Pancreas (tissue), 10 donors: Measurements from ENCODE around the gene OR52A5. TPM values are rescaled to one million over a fixed set of nuclear protein-coding genes. Genes with fewer than 3 reads are reported as not detected.

Experiments
- ATAC-seq, 4 donors: fragments of 200-7000 bp; cut with Tn5 transposase; one replicate each; pipeline versions ENCODE4 v1.8.0 to v1.9.1; 2020; ENCODE audit warnings: mild to moderate bottlenecking in 4 of 4, moderate library complexity in 4 of 4
- DNase-seq, 6 donors: peaks; one replicate each; pipeline ENCODE4 v3.0.0-alpha.2; 2020
- FAIRE-seq: peaks from 2 replicates; lab custom pipeline; 2012; peaks lifted over from hg19 to GRCh38; lab: Jason Lieb, UNC
- H3K27ac ChIP-seq, 4 donors: fragments of 200-600 bp; sonication (generic); 1 replicate in 3 of 4; 2 replicates in 1 of 4; pipeline versions ENCODE4 v1.5.0 to v1.8.0; 2020
- H3K27me3 ChIP-seq, 4 donors: fragments of 200-600 bp; one replicate each; pipeline ENCODE4 v1.8.0; 2021
- H3K36me3 ChIP-seq, 3 donors: fragments of 200-600 bp; sonication (generic) in 1 of 3; one replicate each; pipeline versions ENCODE4 v1.5.0 to v1.8.0; 2020 to 2021
- H3K4me1 ChIP-seq, 3 donors: fragments of 200-600 bp; one replicate each; pipeline ENCODE4 v1.8.0; 2021
- H3K4me3 ChIP-seq, 4 donors: fragments of 200-600 bp; sonication (generic) in 2 of 4; one replicate each; pipeline versions ENCODE4 v1.5.0 to v1.8.0; 2020 to 2021
- H3K9me3 ChIP-seq, 4 donors: fragments of 200-600 bp; one replicate each; pipeline ENCODE4 v1.8.0; 2021
- CTCF ChIP-seq, 4 donors: fragments of 200-600 bp; sonication (generic) in 3 of 4; IDR thresholded peaks; one replicate each; pipeline versions ENCODE4 v1.5.0 to v1.8.0; 2021; ENCODE audit warnings: antibody characterized with exemption in 4 of 4
- WGBS, 2 donors: extraction: QIAGEN DNeasy Blood & Tissue Kit; methylation state at CpG; one replicate each; pipeline ENCODE4 v1.1.7; 2013; 5-methylcytosine and 5-hydroxymethylcytosine counted together
- intact Hi-C, 3 donors: fragments of 100-400 bp; cut with DNase I; formaldehyde crosslinking; loops; one replicate each; pipeline versions ENCODE4 v1.11.1 to v1.14.2; 2022
- polyA plus RNA-seq, 2 donors: library from polyadenylated mRNA; stranded (reverse); fragments of 200-250 nt; gene quantifications; one replicate each; pipeline ENCODE4 v1.2.3, GENCODE V29; 2013
- total RNA-seq, 6 donors: library from RNA; stranded (reverse); fragmentation: NEBNext Ultra II Directional in 4 of 6; extraction: Animal tissue kit (Norgen Biotek cat#: 25700) in 4 of 6; gene quantifications; one replicate each; pipeline versions ENCODE4 v1.2.1 to v1.2.4, GENCODE V29; 2021 to 2023
- donor health status: healthy with polysubstance abuse.
- donor health status: DM: no; HTN: no; CAD: no; lungs with moderate emphysema.
- donor health status: DM: no; HTN: no; CAD: no.
- donor health status: control.
- donor health status: control.
- donor health status: Bipolar disorder and iron deficiency.
- donor health status: DM: yes; HTN: yes; CAD: no.
- donor health status: DM: no; HTN: no; CAD: no.
- donor health status: DM: no; HTN: no; CAD: no.
- donor health status: DM: yes; HTN: yes; CAD: no.

OR52A5 gene
- total and polyA plus RNA-seq, 8 donors: not detected

- no peak for ATAC-seq
- no peaks in the 10 kb centered on the region for H3K4me1 ChIP-seq
- H3K4me3 ChIP-seq: no peak overlapping the region
- intact Hi-C loops: no loop called here
- no peak for FAIRE-seq
- 69 to 79% methylated on average over 8 of the region's 8 CpGs for WGBS, 2 donors
- H3K27me3 ChIP-seq: peaks cover 0 to 5% (median 0%) of the 10 kb centered on the region in 4 donors
- H3K27ac ChIP-seq: no peak overlapping the region
- no peak for DNase-seq
- no peaks in the 10 kb centered on the region for H3K36me3 ChIP-seq
- no peak for TF ChIP-seq CTCF (IDR thresholded peaks at IDR 0.05)
- no peaks in the 10 kb centered on the region for H3K9me3 ChIP-seq
Measured at GRCh38 chr11:5092821-5093585, 45.2 kb downstream of the OR52A5 start.

- intact Hi-C loops: no loop called here
- TF ChIP-seq CTCF (IDR thresholded peaks at IDR 0.05): no peak
- Histone ChIP-seq H3K36me3 (no peaks in the 10 kb centered on the region), H3K9me3 (no peaks in the 10 kb centered on the region), H3K27ac (no peak overlapping the region), H3K4me1 (no peaks in the 10 kb centered on the region), H3K27me3 (no peaks in the 10 kb centered on the region), H3K4me3 (no peak overlapping the region)
- WGBS, 2 donors: 70 to 81% methylated on average over 1 of the region's 1 CpG
- FAIRE-seq (no peak), DNase-seq (no peak), ATAC-seq (no peak)
Measured at GRCh38 chr11:5090668-5091067, 47.5 kb downstream of the OR52A5 start.

GRCh38 chr11:5088556-5088955 is 49.6 kb downstream of the OR52A5 start:
- H3K27ac ChIP-seq: no peak overlapping the region
- no peaks in the 10 kb centered on the region for H3K4me1 ChIP-seq
- intact Hi-C loops: no loop called here
- no peaks in the 10 kb centered on the region for H3K9me3 ChIP-seq
- no peaks in the 10 kb centered on the region for H3K36me3 ChIP-seq
- H3K4me3 ChIP-seq: no peak overlapping the region
- DNase-seq (no peak), FAIRE-seq (no peak), ATAC-seq (no peak)
- TF ChIP-seq CTCF (IDR thresholded peaks at IDR 0.05): no peak
- H3K27me3 ChIP-seq: no peaks in the 10 kb centered on the region

- DNase-seq: no peak
- Histone ChIP-seq H3K4me1 (no peaks in the 10 kb centered on the region), H3K27me3 (no peaks in the 10 kb centered on the region), H3K4me3 (no peak overlapping the region), H3K27ac (no peak overlapping the region), H3K9me3 (no peaks in the 10 kb centered on the region), H3K36me3 (no peaks in the 10 kb centered on the region)
- TF ChIP-seq CTCF (IDR thresholded peaks at IDR 0.05): no peak
- intact Hi-C loops: no loop called here
- FAIRE-seq: no peak
- no peak for ATAC-seq
Measured at GRCh38 chr11:5083602-5084001, 54.6 kb downstream of the OR52A5 start.

GRCh38 chr11:5081405-5081804 is 56.8 kb downstream of the OR52A5 start:
- no peak for TF ChIP-seq CTCF (IDR thresholded peaks at IDR 0.05)
- ATAC-seq: no peak
- intact Hi-C loops: no loop called here
- H3K36me3 ChIP-seq: no peaks in the 10 kb centered on the region
- no peak for FAIRE-seq
- no peaks in the 10 kb centered on the region for H3K9me3 ChIP-seq
- H3K27ac ChIP-seq: no peak overlapping the region
- H3K27me3 ChIP-seq: no peaks in the 10 kb centered on the region
- DNase-seq: no peak
- H3K4me3 ChIP-seq: no peak overlapping the region
- 45 to 69% methylated on average over 2 of the region's 2 CpGs for WGBS, 2 donors
- no peaks in the 10 kb centered on the region for H3K4me1 ChIP-seq
